ENCODE data around the gene IL1R2. TPM values are rescaled to one million over a fixed set of nuclear protein-coding genes. Genes with fewer than 3 reads are reported as not detected.

Gene IL1R2
- total RNA-seq, 6 donors from 2014 or later = 24.7 to 84.8 (median 60.0) TPM

DNA sequence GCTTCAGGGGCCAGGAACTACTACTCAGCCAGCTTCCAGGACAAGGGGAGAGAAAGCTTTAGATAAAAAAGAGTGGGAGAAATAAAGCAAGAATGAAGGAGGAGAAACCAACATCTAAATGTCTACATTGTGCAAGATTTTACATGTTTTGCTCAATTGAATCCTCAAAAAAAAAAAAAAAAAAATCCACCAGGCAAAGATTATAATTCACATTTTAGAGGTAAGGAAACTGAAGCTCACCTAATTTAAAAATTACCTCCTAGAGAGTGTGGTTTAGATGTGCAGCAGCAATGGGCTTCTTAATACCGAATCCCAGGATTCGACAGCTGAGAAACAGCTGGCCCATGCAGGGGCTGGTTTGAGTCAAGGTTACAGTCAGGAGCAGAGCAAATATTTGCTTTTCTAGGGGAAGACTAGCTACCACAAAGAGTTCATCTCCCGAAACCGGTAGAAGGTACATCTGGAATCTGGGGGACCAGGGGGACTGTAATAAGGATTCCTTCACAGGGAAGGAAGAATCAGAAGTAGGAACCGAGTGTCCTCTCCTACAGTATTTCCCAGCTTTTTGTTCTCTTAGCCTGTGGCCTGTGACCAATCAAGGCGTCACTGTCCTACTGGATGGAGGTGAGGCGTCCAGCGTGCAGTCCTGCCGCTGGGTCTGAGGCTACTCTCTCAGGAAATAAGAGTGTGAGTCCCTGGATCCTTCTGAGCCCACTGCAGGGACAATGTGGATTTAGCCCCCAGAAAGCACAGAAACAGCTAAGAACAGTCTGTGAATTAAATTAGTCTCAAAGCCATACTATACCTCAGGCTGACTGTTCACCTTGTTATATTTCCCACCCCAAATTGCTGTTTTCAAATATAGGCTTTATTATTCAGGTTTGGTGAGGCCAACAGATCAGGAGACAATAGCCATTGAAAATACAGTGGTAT, 42.3 kb downstream of the IL1R2 start:
- no peak for TF ChIP-seq EP300 (IDR thresholded peaks at IDR 0.05)
- no peak for TF ChIP-seq POLR2AphosphoS5 (IDR thresholded peaks at IDR 0.05)
- TF ChIP-seq, protein P1, sequence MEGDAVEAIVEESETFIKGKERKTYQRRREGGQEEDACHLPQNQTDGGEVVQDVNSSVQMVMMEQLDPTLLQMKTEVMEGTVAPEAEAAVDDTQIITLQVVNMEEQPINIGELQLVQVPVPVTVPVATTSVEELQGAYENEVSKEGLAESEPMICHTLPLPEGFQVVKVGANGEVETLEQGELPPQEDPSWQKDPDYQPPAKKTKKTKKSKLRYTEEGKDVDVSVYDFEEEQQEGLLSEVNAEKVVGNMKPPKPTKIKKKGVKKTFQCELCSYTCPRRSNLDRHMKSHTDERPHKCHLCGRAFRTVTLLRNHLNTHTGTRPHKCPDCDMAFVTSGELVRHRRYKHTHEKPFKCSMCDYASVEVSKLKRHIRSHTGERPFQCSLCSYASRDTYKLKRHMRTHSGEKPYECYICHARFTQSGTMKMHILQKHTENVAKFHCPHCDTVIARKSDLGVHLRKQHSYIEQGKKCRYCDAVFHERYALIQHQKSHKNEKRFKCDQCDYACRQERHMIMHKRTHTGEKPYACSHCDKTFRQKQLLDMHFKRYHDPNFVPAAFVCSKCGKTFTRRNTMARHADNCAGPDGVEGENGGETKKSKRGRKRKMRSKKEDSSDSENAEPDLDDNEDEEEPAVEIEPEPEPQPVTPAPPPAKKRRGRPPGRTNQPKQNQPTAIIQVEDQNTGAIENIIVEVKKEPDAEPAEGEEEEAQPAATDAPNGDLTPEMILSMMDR (IDR thresholded peaks at IDR 0.05) = no peak
- TF ChIP-seq POLR2A (IDR thresholded peaks at IDR 0.05) = no peak
- no peaks in the 10 kb centered on the region for H3K9me3 ChIP-seq
- 64 to 74% methylated on average over 9 of the region's 9 CpGs for WGBS, 2 donors
- no peak for DNase-seq
- no peaks in the 10 kb centered on the region for H3K36me3 ChIP-seq
- no peak for ATAC-seq (ENCODE audit: low FRiP score in 2 of 2)
- H3K4me3 ChIP-seq = no peak overlapping the region
- peaks cover 38 to 53% (median 43%) of the 10 kb centered on the region in 4 donors for H3K4me1 ChIP-seq
- H3K27me3 ChIP-seq = no peaks in the 10 kb centered on the region
- H3K27ac ChIP-seq = peak overlapping the region; percentile 60 to 81 (median 74)

DNA sequence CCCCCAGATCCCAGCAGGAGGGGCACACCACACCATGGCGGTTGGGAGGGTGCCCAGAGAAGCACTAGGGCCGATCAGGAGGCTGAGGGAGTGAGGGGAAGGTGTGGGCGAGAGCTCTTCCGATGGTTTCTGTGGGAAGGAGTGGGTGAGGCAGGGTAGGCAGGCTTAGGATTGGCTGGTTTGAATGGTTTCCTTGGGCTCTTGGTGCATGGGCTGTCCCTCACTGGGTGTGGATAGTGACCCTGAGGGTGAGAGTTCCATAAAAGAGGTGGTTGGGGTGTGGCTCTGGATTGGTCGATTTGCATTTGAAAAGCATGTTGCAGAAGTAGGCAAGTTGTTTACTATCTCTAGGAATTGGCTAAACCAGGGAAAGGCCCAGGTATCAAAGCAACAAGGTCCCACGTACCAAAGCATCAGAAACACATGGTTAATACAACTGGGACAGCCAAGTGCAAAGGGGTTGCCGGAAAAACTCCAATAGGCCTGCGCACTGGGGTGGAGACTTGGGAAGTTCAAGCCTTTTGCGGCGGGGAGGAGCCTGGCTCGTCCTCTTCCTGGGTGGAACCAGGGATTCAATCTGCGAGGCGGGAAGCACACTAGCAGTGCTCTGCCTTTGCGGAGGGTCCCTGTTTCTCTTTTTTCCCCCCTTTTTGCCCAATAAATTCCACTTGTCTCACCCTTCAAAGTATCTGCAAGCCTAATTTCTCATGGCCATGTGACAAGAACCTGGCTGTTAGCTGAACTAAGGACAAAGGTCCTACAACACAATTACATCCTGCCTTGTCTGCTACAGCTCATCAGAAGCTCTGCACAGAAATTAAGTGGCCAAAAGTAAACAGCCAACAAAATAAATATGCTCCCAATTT, 43.2 kb downstream of the IL1R2 start:
- 82 to 90% methylated on average over 14 of the region's 14 CpGs for WGBS, 2 donors
- no peak for DNase-seq
- ATAC-seq (ENCODE audit: low FRiP score in 2 of 2) = no peak
- Histone ChIP-seq H3K27me3 (no peaks in the 10 kb centered on the region), H3K9me3 (no peaks in the 10 kb centered on the region), H3K27ac (peak overlapping the region; percentile 60 to 81 (median 74)), H3K4me3 (no peak overlapping the region), H3K36me3 (no peaks in the 10 kb centered on the region), H3K4me1 (peaks cover 41 to 53% (median 42%) of the 10 kb centered on the region in 4 donors)
- TF ChIP-seq, protein P1 (IDR thresholded peaks at IDR 0.05) = no peak

DNA sequence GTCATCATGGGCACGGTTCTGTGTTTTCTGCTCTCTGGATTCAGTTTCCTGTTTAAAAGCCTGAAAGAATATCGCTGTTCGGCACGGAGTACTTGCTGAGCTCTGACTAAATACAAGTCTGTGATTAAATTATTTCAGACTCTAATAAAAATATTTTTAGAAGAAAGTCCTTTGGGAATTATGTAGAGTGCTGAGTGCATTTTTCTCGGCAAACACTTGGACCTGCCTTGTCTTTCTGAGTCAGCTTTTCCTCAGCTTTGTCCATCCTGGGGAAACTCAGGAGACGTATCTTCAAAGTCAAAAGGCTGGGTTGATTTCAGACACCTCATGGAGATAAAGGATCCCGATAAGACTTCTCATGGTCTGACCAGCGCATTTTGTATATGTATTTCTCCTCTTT, 45.9 kb downstream of the IL1R2 start:
- ATAC-seq (ENCODE audit: low FRiP score in 2 of 2) = peak in 1 of 2 donors; percentile 64
- no peak for TF ChIP-seq POLR2AphosphoS5 (IDR thresholded peaks at IDR 0.05)
- no peak for TF ChIP-seq EP300 (IDR thresholded peaks at IDR 0.05)
- TF ChIP-seq POLR2A (IDR thresholded peaks at IDR 0.05) = no peak
- TF ChIP-seq, protein P1 (IDR thresholded peaks at IDR 0.05) = no peak
- no peaks in the 10 kb centered on the region for H3K27me3 ChIP-seq
- H3K36me3 ChIP-seq = no peaks in the 10 kb centered on the region
- DNase-seq = no peak
- peak overlapping the region; percentile 59 to 77 (median 68) for H3K27ac ChIP-seq
- no peaks in the 10 kb centered on the region for H3K9me3 ChIP-seq
- peaks cover 29 to 49% (median 41%) of the 10 kb centered on the region in 4 donors for H3K4me1 ChIP-seq
- WGBS, 2 donors = 23 to 24% methylated on average over 8 of the region's 8 CpGs
- no peak overlapping the region for H3K4me3 ChIP-seq

DNA sequence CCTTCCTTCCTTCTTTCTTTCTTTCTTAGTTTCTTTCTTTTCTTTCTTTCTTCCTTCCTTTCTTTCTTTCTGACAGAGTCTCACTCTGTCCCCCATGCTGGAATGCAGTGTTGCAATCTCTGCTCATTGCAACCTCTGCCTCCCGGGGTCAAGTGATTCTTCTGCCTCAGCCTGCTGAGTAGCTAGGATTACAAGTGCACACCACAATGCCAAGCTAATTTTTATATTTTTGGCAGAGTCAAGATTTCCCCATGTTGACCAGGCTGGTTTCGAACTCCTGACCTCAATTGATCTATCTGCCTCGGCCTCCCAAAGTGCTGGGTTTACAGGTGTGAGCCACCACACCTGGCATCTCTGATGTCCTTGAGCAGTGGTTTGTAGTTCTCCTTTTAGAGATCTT, 48.5 kb downstream of the IL1R2 start:
- H3K9me3 ChIP-seq = no peaks in the 10 kb centered on the region
- no peaks in the 10 kb centered on the region for H3K27me3 ChIP-seq
- peak in 1 of 2 donors; percentile 76 for DNase-seq
- no peaks in the 10 kb centered on the region for H3K36me3 ChIP-seq
- H3K27ac ChIP-seq = peak overlapping the region in 1 of 4 donors; percentile 16
- ATAC-seq (ENCODE audit: low FRiP score in 2 of 2) = no peak
- WGBS, 2 donors = 45 to 59% methylated on average over 3 of the region's 3 CpGs
- TF ChIP-seq POLR2A (IDR thresholded peaks at IDR 0.05) = no peak
- peak; percentile 29 to 41 for TF ChIP-seq POLR2AphosphoS5 (IDR thresholded peaks at IDR 0.05)
- peaks cover 13 to 24% (median 21%) of the 10 kb centered on the region in 4 donors for H3K4me1 ChIP-seq
- no peak overlapping the region for H3K4me3 ChIP-seq

DNA sequence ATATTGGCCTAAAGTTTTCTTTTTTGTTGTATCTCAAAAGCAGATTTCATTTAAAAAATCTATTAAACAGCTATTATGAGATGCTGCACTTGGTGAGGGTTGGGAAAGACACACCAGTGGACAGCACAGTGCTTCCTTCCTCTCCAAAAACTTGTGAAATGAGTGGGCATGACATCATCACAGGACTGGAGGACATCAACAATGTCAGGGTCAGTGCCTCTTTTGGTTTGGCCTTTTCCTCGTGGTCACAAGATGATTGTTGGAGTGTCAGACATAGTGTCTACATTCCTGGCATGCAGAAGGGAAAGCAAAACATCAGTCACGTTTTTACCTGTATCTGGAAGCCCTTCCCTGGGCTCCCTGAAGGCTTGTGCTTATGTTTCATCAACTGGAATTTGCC, 49.6 kb downstream of the IL1R2 start:
- Histone ChIP-seq H3K36me3 (no peaks in the 10 kb centered on the region), H3K27me3 (no peaks in the 10 kb centered on the region), H3K4me3 (no peak overlapping the region), H3K27ac (peak overlapping the region in 3 of 4 donors; percentile 34 to 76 (median 53)), H3K9me3 (no peaks in the 10 kb centered on the region), H3K4me1 (peaks cover 22 to 32% (median 29%) of the 10 kb centered on the region in 4 donors)
- 33 to 47% methylated on average over 2 of the region's 2 CpGs for WGBS, 2 donors
- ATAC-seq (ENCODE audit: low FRiP score in 2 of 2) = peak; percentile 38 to 86
- TF ChIP-seq POLR2AphosphoS5 (IDR thresholded peaks at IDR 0.05) (peak; percentile 76 to 90), POLR2A (IDR thresholded peaks at IDR 0.05) (no peak), EP300 (IDR thresholded peaks at IDR 0.05) (peak in 3 of 4 donors; percentile 60 to 81 (median 69))
- TF ChIP-seq, protein P1 (IDR thresholded peaks at IDR 0.05) = no peak
- DNase-seq = peak in 1 of 2 donors; percentile 66
